Measurements from ENCODE around the gene CFAP43.

The CFAP43 gene

GRCh38 chr10:104090611-104091010, 141.6 kb downstream of the CFAP43 start:
- DNase-seq = no peak

GRCh38 chr10:104089621-104090020, 142.5 kb downstream of the CFAP43 start:
- no peak for DNase-seq

DNA sequence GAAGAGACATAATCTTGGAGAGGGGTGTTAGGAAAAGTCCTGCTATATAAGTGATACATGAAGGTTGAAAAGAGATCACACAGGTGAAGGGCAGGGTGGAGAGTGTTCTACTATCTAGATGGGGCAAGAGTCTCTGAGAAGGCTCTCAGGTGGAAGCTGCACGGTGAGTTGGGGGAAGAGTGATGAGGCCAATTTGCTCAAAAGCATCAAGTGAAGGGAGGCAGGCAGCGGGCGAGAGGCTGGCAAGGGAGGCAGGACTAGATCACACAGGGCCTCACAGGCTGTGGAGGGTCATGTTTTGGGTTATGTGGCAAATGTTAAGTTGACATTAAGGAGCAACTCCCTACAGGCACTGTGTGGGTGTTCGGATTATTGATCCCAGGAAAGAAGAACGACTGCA, 143.9 kb downstream of the CFAP43 start:
- DNase-seq = no peak

DNA sequence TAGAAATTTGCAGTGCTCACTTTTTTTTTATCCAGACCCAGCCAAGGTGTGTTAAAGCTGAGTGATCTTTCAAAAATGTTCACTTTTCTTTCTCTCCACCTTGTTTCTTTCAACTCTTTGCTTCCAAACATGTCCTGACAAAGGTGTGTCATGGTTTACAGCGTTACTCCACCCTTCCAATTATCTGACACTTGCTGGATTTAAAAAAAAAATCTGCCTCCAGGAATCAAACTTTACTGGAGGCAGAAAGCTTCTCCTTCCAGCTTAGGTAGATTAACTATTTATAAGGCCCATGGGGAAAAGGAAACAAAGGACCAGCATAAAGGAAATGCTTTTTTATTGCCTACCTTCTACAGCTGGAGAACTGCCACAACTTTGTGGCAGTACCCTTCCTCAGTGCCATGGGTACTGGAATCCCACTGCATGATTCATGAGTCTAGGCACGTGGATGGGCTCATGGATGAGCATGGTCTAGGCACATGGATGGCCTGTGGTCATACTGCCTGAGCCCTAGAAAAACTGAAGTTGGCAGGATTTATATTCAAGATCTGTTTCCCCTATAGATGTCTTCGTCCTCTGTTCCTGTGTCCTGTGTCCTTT, 146.3 kb downstream of the CFAP43 start, which contains the start of gene COL17A1:
COL17A1 (minus strand) TSS at position 80 of the 600 bp plus-strand sequence. CDS start 5,207 bp downstream, outside the sequence.
- DNase-seq = no peak

- no peak for DNase-seq
These were observed 147.6 kb downstream of the CFAP43 start for GRCh38 chr10:104084482-104085142.

GRCh38 chr10:104081998-104082397, 150.2 kb downstream of the CFAP43 start:
- DNase-seq = no peak

DNA sequence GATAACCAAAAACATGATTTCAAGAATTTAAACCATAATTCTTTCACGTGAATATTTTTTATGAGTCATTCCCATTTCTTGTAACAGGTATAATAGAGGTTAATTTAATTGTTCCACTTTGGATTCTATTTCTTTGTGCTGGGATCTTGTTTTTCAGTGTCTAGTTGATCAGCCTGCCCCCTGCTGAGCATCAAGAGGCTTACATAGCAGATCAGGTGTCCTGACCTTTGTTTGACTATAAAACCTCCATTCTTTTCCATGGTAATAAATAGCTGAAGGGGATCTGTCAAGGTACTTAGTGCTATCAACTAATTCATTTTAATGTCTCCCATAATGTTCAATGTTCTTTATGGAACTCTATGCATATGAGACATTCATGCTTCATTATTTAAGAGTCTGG, 151.4 kb downstream of the CFAP43 start:
- DNase-seq = no peak

Data from activated CD4-positive, alpha-beta T cell treated with anti-CD3 and anti-CD28 coated beads, Interleukin-2, amount 50 U/mL, for 4 hours (primary cell).